ENCODE results near the gene HLA-DRA.
A peak's percentile ranks its signal among the peaks of the same experiment; 100 is the strongest.
"Not testable (repeated sequence)": the region's sequence is repeated elsewhere in the genome, so short reads cannot be mapped to it uniquely, and the experiment has no call there.

The HLA-DRA gene

GRCh38 chr6:32432050-32432450 is 7.6 kb upstream of the HLA-DRA start:
- no peak for DNase-seq

- DNase-seq: not testable (repeated sequence)
Measured at GRCh38 chr6:32433950-32434349, 5.7 kb upstream of the HLA-DRA start.

- no peak for DNase-seq
Measured at GRCh38 chr6:32436186-32436585, 3.5 kb upstream of the HLA-DRA start.

- no peak for DNase-seq
Measured at GRCh38 chr6:32436995-32437836, 2.5 kb upstream of the HLA-DRA start.

GRCh38 chr6:32439139-32439538 is 548 bp upstream of the HLA-DRA start:
- DNase-seq: no peak

- DNase-seq: no peak
Measured at GRCh38 chr6:32442243-32442667, 2.6 kb downstream of the HLA-DRA start.

GRCh38 chr6:32442977-32443552 is 3.4 kb downstream of the HLA-DRA start:
- DNase-seq: no peak

GRCh38 chr6:32444433-32444832 is 4.7 kb downstream of the HLA-DRA start:
- no peak for DNase-seq

- no peak for DNase-seq
Measured at GRCh38 chr6:32445321-32445854, 5.7 kb downstream of the HLA-DRA start.

GRCh38 chr6:32447932-32448331 is 8.2 kb downstream of the HLA-DRA start:
- DNase-seq: no peak

- DNase-seq: no peak
Measured at GRCh38 chr6:32449088-32449736, 9.5 kb downstream of the HLA-DRA start.

GRCh38 chr6:32457054-32457453 is 17.4 kb downstream of the HLA-DRA start:
- no peak for DNase-seq

- no peak for DNase-seq
Measured at GRCh38 chr6:32459781-32460424, 20.2 kb downstream of the HLA-DRA start.

GRCh38 chr6:32460528-32460927 is 20.8 kb downstream of the HLA-DRA start:
- no peak for DNase-seq

GRCh38 chr6:32461493-32461892 is 21.8 kb downstream of the HLA-DRA start:
- DNase-seq: no peak

- DNase-seq: peak; percentile 40
Measured at GRCh38 chr6:32462609-32463008, 22.9 kb downstream of the HLA-DRA start.

- DNase-seq: not testable (repeated sequence)
Measured at GRCh38 chr6:32467743-32468503, 28.2 kb downstream of the HLA-DRA start.

- no peak for DNase-seq
Measured at GRCh38 chr6:32472781-32473375, 33.2 kb downstream of the HLA-DRA start.

- not testable (repeated sequence) for DNase-seq
Measured at GRCh38 chr6:32473376-32474348, 34.0 kb downstream of the HLA-DRA start.

- no peak for DNase-seq
Measured at GRCh38 chr6:32475392-32476206, 35.9 kb downstream of the HLA-DRA start.
